Astrocyte of the spinal cord (primary cell): ENCODE measurements around the gene EIF3D.
A peak's percentile ranks its signal among the peaks of the same experiment; 100 is the strongest.

Experiments
- DNase-seq: peaks from one replicate; pipeline ENCODE4 v3.0.0; 2011; ENCODE audit warnings: low read depth, low spot score
- H3K4me3 ChIP-seq: 2 replicates; pipeline ENCODE4 v1.5.1; 2011; ENCODE audit warnings: low read depth, mild to moderate bottlenecking, low read length, moderate library complexity
- in situ Hi-C: cut with HindIII; loops from 2 replicates; pipeline ENCODE4 v1.10.0; 2017; ENCODE audit warnings: low sequenced_read_pairs
- TF ChIP-seq, protein P1 (sequence below): IDR thresholded peaks from 2 replicates; pipeline ENCODE4 v1.5.1; 2012; ENCODE audit warnings: low read depth, mild to moderate bottlenecking, low read length, inconsistent platforms

EIF3D gene

DNA sequence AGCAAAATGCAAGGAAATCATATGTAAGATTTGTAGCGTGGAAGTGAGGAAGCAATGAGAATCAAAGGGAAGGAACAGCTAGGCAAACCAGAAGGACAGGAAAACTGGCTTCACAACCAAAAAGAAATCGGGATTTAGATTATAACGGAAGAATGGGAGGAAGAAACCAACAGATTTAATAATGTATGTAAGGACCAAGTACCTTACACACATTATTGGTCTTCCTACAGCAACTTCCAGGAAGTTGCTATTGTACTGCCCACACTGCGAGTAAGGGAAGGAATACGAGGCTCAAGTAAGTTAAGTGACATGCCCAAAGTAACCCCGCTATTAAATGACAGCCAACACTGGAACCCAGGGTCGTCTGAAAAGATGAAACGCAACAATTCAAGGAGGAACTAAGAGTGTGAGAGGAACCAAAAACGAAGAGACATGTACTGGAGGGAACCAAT, 48.0 kb downstream of the EIF3D start:
- in situ Hi-C loops = no loop called here
- DNase-seq = no peak
- TF ChIP-seq, protein P1, sequence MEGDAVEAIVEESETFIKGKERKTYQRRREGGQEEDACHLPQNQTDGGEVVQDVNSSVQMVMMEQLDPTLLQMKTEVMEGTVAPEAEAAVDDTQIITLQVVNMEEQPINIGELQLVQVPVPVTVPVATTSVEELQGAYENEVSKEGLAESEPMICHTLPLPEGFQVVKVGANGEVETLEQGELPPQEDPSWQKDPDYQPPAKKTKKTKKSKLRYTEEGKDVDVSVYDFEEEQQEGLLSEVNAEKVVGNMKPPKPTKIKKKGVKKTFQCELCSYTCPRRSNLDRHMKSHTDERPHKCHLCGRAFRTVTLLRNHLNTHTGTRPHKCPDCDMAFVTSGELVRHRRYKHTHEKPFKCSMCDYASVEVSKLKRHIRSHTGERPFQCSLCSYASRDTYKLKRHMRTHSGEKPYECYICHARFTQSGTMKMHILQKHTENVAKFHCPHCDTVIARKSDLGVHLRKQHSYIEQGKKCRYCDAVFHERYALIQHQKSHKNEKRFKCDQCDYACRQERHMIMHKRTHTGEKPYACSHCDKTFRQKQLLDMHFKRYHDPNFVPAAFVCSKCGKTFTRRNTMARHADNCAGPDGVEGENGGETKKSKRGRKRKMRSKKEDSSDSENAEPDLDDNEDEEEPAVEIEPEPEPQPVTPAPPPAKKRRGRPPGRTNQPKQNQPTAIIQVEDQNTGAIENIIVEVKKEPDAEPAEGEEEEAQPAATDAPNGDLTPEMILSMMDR = no peak
- H3K4me3 ChIP-seq = peak overlapping the region; percentile 79

DNA sequence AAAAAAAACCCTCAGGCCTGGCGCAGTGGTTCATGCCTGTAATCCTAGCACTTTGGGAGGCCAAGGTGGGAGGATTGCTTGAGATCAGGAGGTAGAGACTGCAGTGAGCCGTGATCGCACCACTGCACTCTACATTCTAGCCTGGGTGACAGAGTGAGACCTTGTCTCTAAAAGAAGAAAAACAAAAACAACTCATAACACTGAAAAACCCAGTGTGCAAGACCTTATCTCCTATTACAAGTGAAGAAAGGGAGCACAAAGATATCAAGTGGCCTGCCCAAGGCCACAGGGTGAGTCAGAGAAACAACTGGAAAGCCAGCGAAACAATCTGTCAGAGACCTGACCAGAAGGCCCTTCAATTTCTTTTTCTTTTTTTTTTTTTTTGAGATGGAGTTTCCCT, 50.0 kb downstream of the EIF3D start:
- TF ChIP-seq, protein P1 = no peak
- in situ Hi-C loops = no loop called here
- DNase-seq = no peak
- H3K4me3 ChIP-seq = no peak overlapping the region

DNA sequence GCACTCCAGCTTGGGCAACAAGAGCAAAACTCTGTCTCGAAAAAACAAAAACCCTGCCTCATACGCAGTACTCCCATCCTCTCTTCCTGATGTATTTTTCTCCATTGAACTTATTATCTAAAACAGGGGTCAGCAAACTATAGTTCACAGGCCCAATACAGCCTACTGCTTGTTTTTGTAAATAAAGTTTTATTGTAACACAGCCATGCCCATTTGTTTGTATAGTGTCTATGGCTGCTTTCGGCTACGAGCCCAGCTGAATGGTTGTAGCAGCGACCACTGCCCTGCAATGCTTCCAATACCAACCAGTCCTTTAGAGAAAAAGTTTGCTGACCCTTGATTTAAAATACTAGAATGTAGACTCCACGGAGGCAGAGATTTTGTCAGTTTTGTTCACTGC, 53.6 kb downstream of the EIF3D start:
- no peak overlapping the region for H3K4me3 ChIP-seq
- TF ChIP-seq, protein P1 = no peak
- in situ Hi-C loops = no loop called here
- DNase-seq = no peak

DNA sequence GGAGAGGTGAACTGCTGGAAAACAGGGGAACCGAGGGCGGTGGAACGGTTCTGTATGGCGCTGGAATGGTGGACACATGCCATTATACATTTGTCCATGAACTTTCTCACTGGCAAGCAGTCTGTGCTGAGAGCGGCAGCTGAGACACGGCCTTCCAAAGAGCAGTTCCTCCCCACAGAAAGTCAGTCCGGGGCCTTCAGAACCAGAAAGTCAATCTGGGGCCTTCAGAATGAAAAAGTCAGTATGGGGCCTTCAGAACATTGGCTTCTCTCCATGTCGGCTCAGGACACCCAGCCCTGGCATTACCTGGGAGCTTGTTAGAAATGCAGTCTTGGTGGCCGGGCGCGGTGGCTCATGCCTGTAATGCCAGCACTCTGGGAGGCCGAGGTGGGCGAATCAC, 56.3 kb downstream of the EIF3D start:
- in situ Hi-C loops = no loop called here

DNA sequence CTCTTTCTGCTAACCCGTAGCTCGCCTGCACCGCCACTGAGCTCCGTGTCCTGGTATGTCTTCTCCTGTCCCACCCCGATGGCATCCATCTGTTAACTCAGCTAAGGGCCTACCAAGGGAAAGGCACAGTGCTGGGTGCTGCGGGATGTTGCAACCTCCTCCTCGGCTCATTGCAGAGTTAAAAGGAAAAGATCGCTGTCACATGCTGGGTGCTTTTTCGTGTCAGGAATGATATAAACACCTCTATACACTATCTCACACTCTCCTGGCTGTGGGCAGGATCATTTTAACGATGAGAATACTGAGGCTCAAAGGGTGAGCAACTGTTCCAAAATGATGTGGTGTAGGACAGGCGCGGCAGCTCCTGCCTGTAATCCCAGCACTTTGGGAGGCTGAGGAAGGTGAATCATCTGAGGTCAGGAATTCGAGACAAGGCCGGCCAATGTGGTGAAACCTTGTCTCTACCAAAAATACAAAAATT, 57.6 kb downstream of the EIF3D start:
- peak; percentile 57 for DNase-seq
- H3K4me3 ChIP-seq = no peak overlapping the region
- TF ChIP-seq, protein P1 = no peak
- in situ Hi-C loops = no loop called here

More for the DNA sequence above, 56.3 kb downstream of the EIF3D start:
- TF ChIP-seq, protein P1 = no peak
- no peak overlapping the region for H3K4me3 ChIP-seq
- DNase-seq = no peak

DNA sequence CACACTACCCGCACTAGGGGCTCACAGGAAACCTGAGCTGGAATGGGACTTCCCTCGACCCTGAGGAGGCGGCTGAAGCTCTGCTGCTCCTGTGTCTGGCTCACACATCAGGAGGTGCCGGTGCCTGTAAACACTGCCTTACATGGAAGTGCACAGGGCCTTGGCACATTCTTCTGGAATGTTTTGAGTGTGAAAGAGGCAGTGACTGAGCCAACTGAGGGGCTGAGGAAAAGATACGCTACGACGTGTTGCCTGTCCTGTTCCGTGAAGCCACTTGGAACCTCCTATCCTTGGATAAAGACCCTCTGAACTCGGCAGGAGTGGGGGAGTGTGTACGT, 58.0 kb downstream of the EIF3D start:
- in situ Hi-C loops = no loop called here
- TF ChIP-seq, protein P1 = no peak
- H3K4me3 ChIP-seq = no peak overlapping the region
- DNase-seq = peak; percentile 80
